ENCODE data around the gene SMG9.
"Not testable (repeated sequence)": the region's sequence is repeated elsewhere in the genome, so short reads cannot be mapped to it uniquely, and the experiment has no call there.

SMG9 gene

DNA sequence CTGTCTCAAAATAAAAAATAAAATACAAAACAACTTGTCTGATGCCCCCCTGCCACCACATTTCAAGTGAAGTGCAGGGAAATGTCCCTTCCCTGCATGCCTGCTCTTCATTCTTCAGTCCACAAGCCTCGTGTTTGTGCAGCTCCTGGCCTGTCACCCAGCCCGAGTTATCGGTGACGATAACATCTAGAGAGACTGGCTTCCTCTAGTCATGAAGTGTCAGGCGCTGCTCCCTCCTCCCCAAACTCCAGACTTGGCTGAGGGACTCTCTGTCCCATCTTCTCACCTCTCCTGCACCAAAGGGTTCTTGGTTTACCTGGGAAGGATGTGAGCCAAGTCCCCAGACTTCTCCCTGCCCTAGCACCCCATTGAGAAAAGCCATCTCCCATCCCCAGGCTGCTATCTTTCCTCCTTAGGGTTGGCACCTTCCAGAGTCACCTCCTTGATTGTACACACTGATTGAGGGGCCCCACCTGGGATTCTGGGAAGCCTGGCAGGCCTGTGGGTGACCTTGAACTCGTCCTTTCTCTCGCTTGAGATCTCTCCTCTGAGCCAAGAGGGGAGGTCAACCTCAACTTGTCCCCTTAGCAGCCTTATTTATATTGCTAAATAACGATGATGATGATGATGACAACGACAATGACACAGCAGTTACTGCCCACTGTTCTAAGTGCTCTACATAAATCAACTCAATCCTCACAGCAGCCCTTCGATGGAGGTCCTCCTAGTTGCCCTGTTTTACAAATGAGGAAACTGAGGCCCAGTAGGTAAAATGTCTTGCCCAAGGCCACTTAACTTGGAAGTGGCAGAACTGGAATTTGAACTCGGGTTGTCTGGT is 71.7 kb downstream of the SMG9 start:
- Histone ChIP-seq H3K9me3 (ENCODE audit: severe bottlenecking) (no peaks in the 10 kb centered on the region), H3K36me3 (no peaks in the 10 kb centered on the region), H3K27me3 (ENCODE audit: insufficient read depth, low read depth, severe bottlenecking) (no peaks in the 10 kb centered on the region), H3K4me3 (ENCODE audit: low read depth, low read length) (no peak overlapping the region), H3K27ac (no peak overlapping the region)
- no peak for TF ChIP-seq CTCF (IDR thresholded peaks at IDR 0.05; ENCODE audit: low read depth, low read length)
- no peak for DNase-seq

- DNase-seq; H3K9me3 ChIP-seq (ENCODE audit: severe bottlenecking); H3K36me3 ChIP-seq; H3K27ac ChIP-seq; H3K4me3 ChIP-seq (ENCODE audit: low read depth, low read length); H3K27me3 ChIP-seq (ENCODE audit: insufficient read depth, low read depth, severe bottlenecking): not testable (repeated sequence)
Observed at GRCh38 chr19:43682269-43682668, 72.5 kb downstream of the SMG9 start.

- no peaks in the 10 kb centered on the region for H3K36me3 ChIP-seq
- no peak for TF ChIP-seq CTCF (IDR thresholded peaks at IDR 0.05; ENCODE audit: low read depth, low read length)
Observed at GRCh38 chr19:43681821-43682220, 72.9 kb downstream of the SMG9 start.

GRCh38 chr19:43678512-43679261 is 76.1 kb downstream of the SMG9 start:
- H3K4me3 ChIP-seq (ENCODE audit: low read depth, low read length), result no peak overlapping the region
- H3K9me3 ChIP-seq (ENCODE audit: severe bottlenecking), result no peaks in the 10 kb centered on the region
- no peak overlapping the region for H3K27ac ChIP-seq
- TF ChIP-seq CTCF (IDR thresholded peaks at IDR 0.05; ENCODE audit: low read depth, low read length), result no peak
- no peaks in the 10 kb centered on the region for H3K36me3 ChIP-seq
- no peaks in the 10 kb centered on the region for H3K27me3 ChIP-seq (ENCODE audit: insufficient read depth, low read depth, severe bottlenecking)
- no peak for DNase-seq

More at GRCh38 chr19:43681821-43682220, 72.9 kb downstream of the SMG9 start:
- DNase-seq, result no peak
- no peak overlapping the region for H3K4me3 ChIP-seq (ENCODE audit: low read depth, low read length)
- H3K27ac ChIP-seq, result no peak overlapping the region
- no peaks in the 10 kb centered on the region for H3K27me3 ChIP-seq (ENCODE audit: insufficient read depth, low read depth, severe bottlenecking)
- no peaks in the 10 kb centered on the region for H3K9me3 ChIP-seq (ENCODE audit: severe bottlenecking)
